H54 (cell line): Measurements from ENCODE around the gene LEUTX.
A peak's percentile ranks its signal among the peaks of the same experiment; 100 is the strongest.

Experiments used
- DNase-seq: peaks from one replicate; pipeline ENCODE4 v3.0.0; 2011; ENCODE audit warnings: low spot score, mixed read lengths; ENCODE audit not compliant: insufficient read length
- FAIRE-seq: peaks from 3 replicates; lab custom pipeline; 2011; peaks lifted over from hg19 to GRCh38; lab: Jason Lieb, UNC
- POLR2A ChIP-seq: IDR thresholded peaks from 2 replicates; pipeline ENCODE4 v1.6.1; 2011; ENCODE audit warnings: low read depth, mild to moderate bottlenecking, low read length

The LEUTX gene

GRCh38 chr19:39833160-39833463 lies 54.5 kb downstream of the LEUTX start:
- DNase-seq (no peak), FAIRE-seq (no peak)
- no peak for TF ChIP-seq POLR2A

GRCh38 chr19:39833464-39834286 lies 55.0 kb downstream of the LEUTX start, which contains the start of gene DYRK1B:
Gene DYRK1B, minus strand, starts transcription at chr19:39834162. Its CDS starts 2,295 bp downstream, at chr19:39831867.
- TF ChIP-seq POLR2A = peak; percentile 37; the same call in 1 of the 2 replicates
- DNase-seq (peak; percentile 99), FAIRE-seq (no peak)

DNA sequence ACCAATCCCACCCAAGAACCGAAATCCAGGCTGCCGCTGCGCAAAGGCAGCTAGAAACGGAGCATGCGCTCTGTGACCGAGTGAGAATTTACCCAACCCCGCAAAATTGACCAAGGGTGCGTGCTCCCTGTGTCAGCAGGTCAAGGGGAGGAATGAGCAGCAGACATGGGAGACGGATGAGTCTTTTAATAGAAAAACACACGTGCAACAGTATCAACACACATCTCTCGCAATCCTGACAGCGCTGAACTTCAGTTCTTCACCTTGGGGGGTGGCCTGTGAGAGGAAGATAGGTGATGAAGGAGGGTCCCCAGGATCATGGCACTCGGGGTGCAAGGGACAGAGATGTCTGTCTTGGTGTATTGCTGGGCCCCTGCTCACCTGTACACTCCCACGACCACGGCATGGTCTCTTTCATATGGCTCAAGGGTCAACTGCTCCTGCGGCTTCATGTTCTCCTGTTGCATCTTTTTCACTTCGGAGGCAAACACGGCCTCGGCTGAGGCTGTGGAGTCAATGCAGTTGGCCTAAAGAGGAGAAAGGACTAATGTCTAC lies 55.7 kb downstream of the LEUTX start:
- DNase-seq = no peak
- no peak for TF ChIP-seq POLR2A
- FAIRE-seq = no peak
